PC-3 (cell line): ENCODE data around the gene BECN2. TPM values are rescaled to one million over a fixed set of nuclear protein-coding genes. Genes with fewer than 3 reads are reported as not detected.

Experiments used
- ATAC-seq: fragments of 200-7000 bp; cut with Tn5 transposase; 2 replicates; pipeline ENCODE4 v1.9.1; 2020; ENCODE audit warnings: mild to moderate bottlenecking, moderate library complexity
- BruUV-seq: library from RNA; stranded (reverse); fragments of 400-500 nt; replicated peaks from 2 replicates; lab custom pipeline; 2021; lab: Mats Ljungman, UMichigan
- CTCF ChIA-PET: fragments of 300-600 bp; sonication (Branson Sonifier 250); formaldehyde crosslinking; loops from one replicate; lab custom pipeline; 2022; ENCODE audit warnings: antibody characterized with exemption; lab: Charles Lee
- POLR2A ChIA-PET: fragments of 300-600 bp; sonication (Branson Sonifier 250); formaldehyde crosslinking; loops from one replicate; lab custom pipeline; 2022; ENCODE audit warnings: antibody characterized with exemption; ENCODE audit not compliant: unreplicated experiment; lab: Charles Lee
- DNase-seq: peaks from one replicate; pipeline ENCODE4 v3.0.0-alpha.2; 2015
- H2AFZ ChIP-seq: fragments of 300-600 bp; sonication (generic); 2 replicates; pipeline ENCODE4 v1.6.0; 2016; ENCODE audit warnings: antibody characterized with exemption, low read length
- H3F3A ChIP-seq: fragments of 300-600 bp; sonication (generic); one replicate; pipeline ENCODE4 v1.6.0; 2017; ENCODE audit warnings: antibody characterized with exemption, low read length, control low read depth, mild to moderate bottlenecking; ENCODE audit not compliant: unreplicated experiment
- H3K27ac ChIP-seq: fragments of 300-600 bp; sonication (generic); 2 replicates; pipeline ENCODE4 v1.5.1; 2016; ENCODE audit warnings: mild to moderate bottlenecking, low read length
- H3K27me3 ChIP-seq: fragments of 300-600 bp; sonication (generic); 2 replicates; pipeline ENCODE4 v1.6.1; 2016; ENCODE audit warnings: low read length, mixed read lengths
- H3K36me3 ChIP-seq: fragments of 300-600 bp; sonication (generic); 2 replicates; pipeline ENCODE4 v1.6.1; 2016; ENCODE audit warnings: low read depth, mixed run types, low read length, mixed read lengths
- H3K4me1 ChIP-seq: fragments of 300-600 bp; sonication (generic); 2 replicates; pipeline ENCODE4 v1.5.1; 2016; ENCODE audit warnings: low read length; ENCODE audit not compliant: insufficient read depth
- H3K4me2 ChIP-seq: fragments of 300-600 bp; sonication (generic); 2 replicates; pipeline ENCODE4 v1.6.0; 2016; ENCODE audit warnings: low read length
- H3K4me3 ChIP-seq: fragments of 300-600 bp; sonication (generic); 2 replicates; pipeline ENCODE4 v1.5.1; 2016; ENCODE audit warnings: mild to moderate bottlenecking, low read length, mixed read lengths
- H3K79me2 ChIP-seq: fragments of 300-600 bp; sonication (generic); 2 replicates; pipeline ENCODE4 v1.6.1; 2017; ENCODE audit warnings: low read length, mixed read lengths
- H3K9ac ChIP-seq: fragments of 300-600 bp; sonication (generic); 2 replicates; pipeline ENCODE4 v1.6.0; 2016; ENCODE audit warnings: mild to moderate bottlenecking, low read length
- H3K9me2 ChIP-seq: fragments of 300-600 bp; sonication (generic); replicated peaks from 2 replicates; pipeline ENCODE4 v1.6.1; 2016; ENCODE audit warnings: mixed run types, low read length, mixed read lengths
- H3K9me3 ChIP-seq: fragments of 300-600 bp; sonication (generic); 2 replicates; pipeline ENCODE4 v1.6.1; 2016; ENCODE audit warnings: low read length, mixed read lengths
- H4K20me1 ChIP-seq: fragments of 300-600 bp; sonication (generic); 2 replicates; pipeline ENCODE4 v1.6.1; 2016; ENCODE audit warnings: low read length, mixed read lengths
- CTCF ChIP-seq: fragments of 300-600 bp; sonication (generic); conservative IDR thresholded peaks from 2 replicates; pipeline ENCODE4 v1.5.1; 2017; ENCODE audit warnings: antibody characterized with exemption, low read depth, mild to moderate bottlenecking, low read length
- EZH2 ChIP-seq: fragments of 300-600 bp; sonication (generic); IDR thresholded peaks from one replicate; pipeline ENCODE4 v1.6.1; 2017; ENCODE audit warnings: antibody characterized with exemption, mild to moderate bottlenecking, low read length; ENCODE audit not compliant: unreplicated experiment
- EZH2phosphoT487 ChIP-seq: fragments of 300-600 bp; sonication (generic); IDR thresholded peaks from 2 replicates; pipeline ENCODE4 v1.6.1; 2018; ENCODE audit warnings: mild to moderate bottlenecking, antibody characterized with exemption, low read length, borderline replicate concordance
- intact Hi-C: fragments of 100-400 bp; cut with micrococcal nuclease; formaldehyde crosslinking; loops from 2 replicates; pipeline ENCODE4 v1.9.0; 2023
- total RNA-seq: library from RNA; depleted of rRNA; stranded (reverse); fragments of >200 nt; gene quantifications from 2 replicates; pipeline ENCODE4 v1.2.3, GENCODE V29; 2014

BECN2 gene
- total RNA-seq, 1 experiment from 2014 or later = not detected

GRCh38 chr1:241950390-241950789, 7.2 kb upstream of the BECN2 start:
- Histone ChIP-seq H3K27me3 (no peaks in the 10 kb centered on the region), H3K79me2 (no peaks in the 10 kb centered on the region), H3K9me3 (no peaks in the 10 kb centered on the region), H3K9ac (no peak overlapping the region), H4K20me1 (no peaks in the 10 kb centered on the region), H2AFZ (0 out of 2 replicates have a peak overlapping the region, but pooled peaks have one; percentile 35), H3F3A (no peaks in the 10 kb centered on the region), H3K27ac (no peak overlapping the region), H3K4me3 (no peak overlapping the region), H3K4me2 (no peak overlapping the region), H3K9me2 (no peaks in the 10 kb centered on the region), H3K36me3 (no peaks in the 10 kb centered on the region), H3K4me1 (peaks cover 8% of the 10 kb centered on the region; the same call in 1 of the 2 replicates)
- no peak for TF ChIP-seq EZH2phosphoT487
- TF ChIP-seq EZH2 = no peak
- TF ChIP-seq CTCF = no peak
- intact Hi-C loops = no loop called here
- ATAC-seq = peak; percentile 54
- no TSS peak for BruUV-seq
- CTCF ChIA-PET = interaction anchor here (0.6 kb wide), 1 partner anchor 102 kb away, joined by 3 read pairs; the partner anchor contains the start of gene EXO1
- DNase-seq = peak; percentile 71
- POLR2A ChIA-PET = no interaction called here

- DNase-seq (no peak), ATAC-seq (no peak)
- H3K4me1 ChIP-seq = no peaks in the 10 kb centered on the region
- no peaks in the 10 kb centered on the region for H3K27me3 ChIP-seq
- no peak overlapping the region for H3K9ac ChIP-seq
- no peaks in the 10 kb centered on the region for H3K36me3 ChIP-seq
- TF ChIP-seq EZH2 = no peak
- no peak for TF ChIP-seq CTCF
- TF ChIP-seq EZH2phosphoT487 = no peak
- POLR2A ChIA-PET = interaction anchor here (0.7 kb wide), 1 partner anchor 1160 kb away, joined by 5 read pairs; no protein-coding TSS in a partner anchor
- H3K79me2 ChIP-seq = no peaks in the 10 kb centered on the region
- no peak overlapping the region for H3K4me3 ChIP-seq
- no peaks in the 10 kb centered on the region for H4K20me1 ChIP-seq
- H2AFZ ChIP-seq = no peak overlapping the region
- H3K4me2 ChIP-seq = no peak overlapping the region
- no peaks in the 10 kb centered on the region for H3K9me3 ChIP-seq
- CTCF ChIA-PET = no interaction called here
- no peaks in the 10 kb centered on the region for H3F3A ChIP-seq
- H3K27ac ChIP-seq = no peak overlapping the region
- no TSS peak for BruUV-seq
- intact Hi-C loops = no loop called here
- no peaks in the 10 kb centered on the region for H3K9me2 ChIP-seq
Observed at GRCh38 chr1:241962153-241962552, 4.6 kb downstream of the BECN2 start.

GRCh38 chr1:241963722-241964121, 6.2 kb downstream of the BECN2 start:
- H3K27me3 ChIP-seq = no peaks in the 10 kb centered on the region
- H3K9me3 ChIP-seq = no peaks in the 10 kb centered on the region
- no peak overlapping the region for H2AFZ ChIP-seq
- TF ChIP-seq EZH2 (no peak), CTCF (no peak), EZH2phosphoT487 (no peak)
- intact Hi-C loops = no loop called here
- no peak overlapping the region for H3K4me3 ChIP-seq
- H3K36me3 ChIP-seq = no peaks in the 10 kb centered on the region
- H3K9ac ChIP-seq = no peak overlapping the region
- ChIA-PET CTCF (no interaction called here), POLR2A (no interaction called here)
- H3K79me2 ChIP-seq = no peaks in the 10 kb centered on the region
- H3K9me2 ChIP-seq = no peaks in the 10 kb centered on the region
- H4K20me1 ChIP-seq = no peaks in the 10 kb centered on the region
- H3K4me1 ChIP-seq = no peaks in the 10 kb centered on the region
- ATAC-seq (no peak), DNase-seq (no peak)
- no peaks in the 10 kb centered on the region for H3F3A ChIP-seq
- no peak overlapping the region for H3K27ac ChIP-seq
- BruUV-seq = no TSS peak
- no peak overlapping the region for H3K4me2 ChIP-seq
